HCT116 (cell line): ENCODE data around the gene LRRIQ3. TPM values are rescaled to one million over a fixed set of nuclear protein-coding genes. Genes with fewer than 3 reads are reported as not detected.

Source experiments
- ATAC-seq: fragments of 200-7000 bp; cut with Tn5 transposase; 2 replicates; pipeline ENCODE4 v1.9.1; 2020; ENCODE audit warnings: mild to moderate bottlenecking, moderate library complexity
- BruUV-seq: library from RNA; stranded (reverse); fragments of 400-500 nt; replicated peaks from 2 replicates; lab custom pipeline; 2021; lab: Mats Ljungman, UMichigan
- CTCF ChIA-PET: fragments of 300-600 bp; sonication (Branson Sonifier 250); formaldehyde crosslinking; loops from one replicate; lab custom pipeline; 2021; ENCODE audit warnings: antibody characterized with exemption; lab: Charles Lee
- POLR2A ChIA-PET: fragments of 300-600, 350-600 bp; sonication (Branson Sonifier 250); formaldehyde crosslinking; loops from one replicate; lab custom pipeline; 2021; ENCODE audit warnings: antibody characterized with exemption; lab: Charles Lee
- RAD21 ChIA-PET, 2 experiments: fragments of 300-600 bp; sonication (Branson Sonifier 250); formaldehyde crosslinking; loops; one replicate each; lab custom pipeline; 2023; ENCODE audit warnings: low total read pairs in 2 of 2; ENCODE audit not compliant: uncharacterized antibody in 2 of 2, unreplicated experiment in 2 of 2, low non-redundant PET in 1 of 2; lab: Charles Lee
- DNase-seq: peaks from one replicate; pipeline ENCODE4 v3.0.0-alpha.2; 2010; ENCODE audit warnings: low read depth, low spot score
- H2AFZ ChIP-seq: fragments of 200-600 bp; shearing (Covaris generic), sonication (generic); 2 replicates; pipeline ENCODE4 v1.6.1; 2017; ENCODE audit warnings: low read depth, mixed run types, mixed read lengths, antibody characterized with exemption, low read length; ENCODE audit not compliant: poor library complexity, severe bottlenecking
- H3K27ac ChIP-seq: 2 replicates; pipeline ENCODE4 v1.5.1; 2012; ENCODE audit warnings: low read depth, low read length
- H3K27me3 ChIP-seq: fragments of 200-600 bp; sonication (generic); 2 replicates; pipeline ENCODE4 v1.6.1; 2016; ENCODE audit warnings: mixed run types, low read length, mixed read lengths; ENCODE audit not compliant: insufficient read depth
- H3K36me3 ChIP-seq, 2 experiments: fragments of 200-500 bp in 1 of 2; fragments of 200-600 bp in 1 of 2; sonication (Bioruptor generic) in 1 of 2; sonication (generic) in 1 of 2; 2 replicates each; pipeline versions ENCODE4 v1.5.1 to v1.6.1; 2014 to 2016; ENCODE audit warnings: low read length in 2 of 2, inconsistent platforms in 1 of 2, mixed read lengths in 1 of 2, mixed run types in 1 of 2; ENCODE audit not compliant: insufficient read depth in 2 of 2, control insufficient read depth in 1 of 2
- H3K4me1 ChIP-seq, 2 experiments: fragments of 200-600 bp in 1 of 2; sonication (generic) in 1 of 2; 2 replicates each; pipeline versions ENCODE4 v1.5.1 to v1.6.1; 2012 to 2017; ENCODE audit warnings: low read length in 2 of 2, inconsistent platforms in 1 of 2, mild to moderate bottlenecking in 1 of 2, mixed read lengths in 1 of 2, mixed run types in 1 of 2, moderate library complexity in 1 of 2; ENCODE audit not compliant: insufficient read depth in 2 of 2, control insufficient read depth in 1 of 2
- H3K4me2 ChIP-seq: fragments of 200-600 bp; sonication (generic); 2 replicates; pipeline ENCODE4 v1.6.1; 2017; ENCODE audit warnings: mixed run types, low read length, mixed read lengths
- H3K4me3 ChIP-seq, 2 experiments: fragments of 200-600 bp in 1 of 2; sonication (generic) in 1 of 2; replicated peaks in 1 of 2; 2 replicates each; pipeline ENCODE4 v1.5.1; 2011 to 2016; ENCODE audit warnings: low read length in 2 of 2, control low read depth in 1 of 2, low read depth in 1 of 2, mild to moderate bottlenecking in 1 of 2, mixed read lengths in 1 of 2, mixed run types in 1 of 2
- H3K79me2 ChIP-seq: fragments of 200-600 bp; sonication (generic); 2 replicates; pipeline ENCODE4 v1.6.1; 2017; ENCODE audit warnings: mild to moderate bottlenecking, mixed run types, low read length, moderate library complexity, mixed read lengths; ENCODE audit not compliant: insufficient read depth
- H3K9ac ChIP-seq: fragments of 200-600 bp; sonication (generic); 2 replicates; pipeline ENCODE4 v1.6.1; 2016; ENCODE audit warnings: low read length, mixed read lengths
- H3K9me2 ChIP-seq: fragments of 200-600 bp; sonication (generic), shearing (Covaris generic); 2 replicates; pipeline ENCODE4 v1.6.1; 2017; ENCODE audit warnings: mixed run types, mild to moderate bottlenecking, moderate library complexity; ENCODE audit not compliant: insufficient read depth
- H3K9me3 ChIP-seq, 2 experiments: fragments of 200-500 bp in 1 of 2; fragments of 200-600 bp in 1 of 2; sonication (Bioruptor generic) in 1 of 2; sonication (generic) in 1 of 2; 2 replicates each; pipeline ENCODE4 v1.6.1; 2014 to 2017; ENCODE audit warnings: low read length in 2 of 2, mixed read lengths in 2 of 2, inconsistent platforms in 1 of 2, low read depth in 1 of 2, mild to moderate bottlenecking in 1 of 2, mixed run types in 1 of 2, moderate library complexity in 1 of 2; ENCODE audit not compliant: control insufficient read depth in 1 of 2, insufficient read depth in 1 of 2
- H4K20me1 ChIP-seq: fragments of 200-600 bp; sonication (generic), shearing (Covaris generic); 2 replicates; pipeline ENCODE4 v1.6.1; 2017; ENCODE audit warnings: mixed run types, mild to moderate bottlenecking, moderate library complexity; ENCODE audit not compliant: insufficient read depth
- ATF3 ChIP-seq: IDR thresholded peaks from 2 replicates; pipeline ENCODE4 v1.6.1; 2012
- CBX3 ChIP-seq: IDR thresholded peaks from 2 replicates; pipeline ENCODE4 v1.6.1; 2012; ENCODE audit warnings: low read depth
- CEBPB ChIP-seq: IDR thresholded peaks from 2 replicates; pipeline ENCODE4 v1.6.1; 2012; ENCODE audit warnings: low read depth
- CTCF ChIP-seq, 3 experiments: fragments of 200-600 bp in 1 of 3; sonication (generic) in 1 of 3; IDR thresholded peaks in 2 of 3; conservative IDR thresholded peaks in 1 of 3; 2 replicates each; pipeline ENCODE4 v1.5.1; 2012 to 2017; ENCODE audit warnings: low read depth in 2 of 3, low read length in 2 of 3, antibody characterized with exemption in 1 of 3, borderline replicate concordance in 1 of 3, control low read depth in 1 of 3, mild to moderate bottlenecking in 1 of 3, mixed read lengths in 1 of 3, mixed run types in 1 of 3, moderate library complexity in 1 of 3; ENCODE audit not compliant: insufficient read depth in 1 of 3
- ELF1 ChIP-seq: IDR thresholded peaks from 2 replicates; pipeline ENCODE4 v1.6.1; 2012; ENCODE audit warnings: low read depth, borderline replicate concordance
- EZH2 ChIP-seq: fragments of 200-600 bp; sonication (generic); IDR thresholded peaks from 2 replicates; pipeline ENCODE4 v1.6.1; 2017; ENCODE audit warnings: antibody characterized with exemption, mixed run types
- EZH2phosphoT487 ChIP-seq: fragments of 200-600 bp; IDR thresholded peaks from 2 replicates; pipeline ENCODE4 v1.6.1; 2018; ENCODE audit warnings: antibody characterized with exemption, borderline replicate concordance
- JUND ChIP-seq: IDR thresholded peaks from 2 replicates; pipeline ENCODE4 v1.6.1; 2012
- POLR2A ChIP-seq: IDR thresholded peaks from 2 replicates; pipeline ENCODE4 v1.7.0; 2011; ENCODE audit warnings: borderline replicate concordance; ENCODE audit not compliant: insufficient read depth, insufficient read length; ENCODE audit errors: extremely low read depth
- POLR2AphosphoS5 ChIP-seq: IDR thresholded peaks from 2 replicates; pipeline ENCODE4 v1.6.1; 2011; ENCODE audit warnings: mild to moderate bottlenecking, low read depth, low read length, moderate library complexity
- RAD21 ChIP-seq: IDR thresholded peaks from 2 replicates; pipeline ENCODE4 v1.6.1; 2012; ENCODE audit warnings: low read depth, mild to moderate bottlenecking
- SIN3A ChIP-seq: IDR thresholded peaks from 2 replicates; pipeline ENCODE4 v1.6.1; 2012; ENCODE audit warnings: low read depth
- SP1 ChIP-seq: IDR thresholded peaks from 2 replicates; pipeline ENCODE4 v1.6.1; 2012; ENCODE audit warnings: low read depth
- SRF ChIP-seq: IDR thresholded peaks from 2 replicates; pipeline ENCODE4 v1.6.1; 2012; ENCODE audit warnings: low read depth
- TCF7L2 ChIP-seq: IDR thresholded peaks from 2 replicates; pipeline ENCODE4 v1.7.0; 2011; ENCODE audit warnings: borderline replicate concordance, inconsistent platforms; ENCODE audit not compliant: insufficient read depth, insufficient read length; ENCODE audit errors: extremely low read depth
- YY1 ChIP-seq: IDR thresholded peaks from 2 replicates; pipeline ENCODE4 v1.6.1; 2011; ENCODE audit warnings: low read length, low read depth, moderate library complexity, mild to moderate bottlenecking; ENCODE audit not compliant: insufficient replicate concordance; ENCODE audit errors: extremely low read depth
- ZNF274 ChIP-seq: fragments of 200-500 bp; sonication (Bioruptor generic); IDR thresholded peaks from 2 replicates; pipeline ENCODE4 v1.6.1; 2014; ENCODE audit warnings: mild to moderate bottlenecking, low read depth, low read length, inconsistent platforms
- intact Hi-C: fragments of 100-400 bp; cut with micrococcal nuclease; formaldehyde crosslinking; loops from 2 replicates; pipeline ENCODE4 v1.10.0; 2022
- total RNA-seq: library from RNA; stranded (reverse); gene quantifications from one replicate; pipeline ENCODE4 v1.2.1, GENCODE V29; 2021; ENCODE audit not compliant: unreplicated experiment

The LRRIQ3 gene
- total RNA-seq, 1 experiment from 2014 or later: 1.1 TPM

- no TSS peak for BruUV-seq
- no peaks in the 10 kb centered on the region for H4K20me1 ChIP-seq
- CTCF ChIA-PET: no interaction called here
- H2AFZ ChIP-seq: no peak overlapping the region
- POLR2A ChIA-PET: no interaction called here
- ATAC-seq (no peak), DNase-seq (no peak)
- no peaks in the 10 kb centered on the region for H3K9me3 ChIP-seq
- intact Hi-C loops: no loop called here
- H3K9me2 ChIP-seq: no peaks in the 10 kb centered on the region
- RAD21 ChIA-PET: no interaction called here
- H3K27me3 ChIP-seq: no peaks in the 10 kb centered on the region; the same call in 1 of the 2 replicates
- no peaks in the 10 kb centered on the region for H3K4me1 ChIP-seq
- no peak overlapping the region for H3K9ac ChIP-seq
- no peak overlapping the region for H3K27ac ChIP-seq
- TF ChIP-seq CTCF (IDR thresholded peaks at IDR 0.05 in 2 of 3, conservative IDR thresholded peaks at IDR 0.05 in 1 of 3; ENCODE audit: borderline replicate concordance in 1 of 3, insufficient read depth in 1 of 3, low read depth in 2 of 3, low read length in 2 of 3): no peak
- no peak for TF ChIP-seq JUND
- no peak for TF ChIP-seq SIN3A
- no peak for TF ChIP-seq CEBPB
- no peak for TF ChIP-seq YY1
- no peak for TF ChIP-seq RAD21
- TF ChIP-seq ATF3: no peak
- no peak for TF ChIP-seq POLR2A
- TF ChIP-seq POLR2AphosphoS5: no peak
- TF ChIP-seq SRF: no peak
- no peak for TF ChIP-seq ELF1
- no peak for TF ChIP-seq CBX3
- no peak for TF ChIP-seq EZH2
- no peak for TF ChIP-seq ZNF274
- no peak for TF ChIP-seq EZH2phosphoT487
- TF ChIP-seq TCF7L2: no peak
- TF ChIP-seq SP1: no peak
- H3K36me3 ChIP-seq: no peaks in the 10 kb centered on the region
- H3K4me2 ChIP-seq: no peak overlapping the region
- H3K79me2 ChIP-seq: no peaks in the 10 kb centered on the region
- H3K4me3 ChIP-seq: no peak overlapping the region
These were observed 38.5 kb upstream of the LRRIQ3 start for GRCh38 chr1:74236440-74236839.
